Activated naive CD8-positive, alpha-beta T cell treated with anti-CD3 and anti-CD28 coated beads, Interleukin-2, amount 10 ng/mL, durations not matched to agents 7 days and 5 days (primary cell): ENCODE data around the gene TVP23A. TPM values are rescaled to one million over a fixed set of nuclear protein-coding genes. Genes with fewer than 3 reads are reported as not detected.

Experiments used
- ATAC-seq: fragments of 150-1000 bp; cut with Tn5 transposase; one replicate; pipeline ENCODE4 v1.10.0; 2021; ENCODE audit warnings: low read depth, moderate library complexity
- POLR2A ChIA-PET: fragments of 350-600 bp; sonication (Branson Sonifier 250); formaldehyde crosslinking; loops from one replicate; lab custom pipeline; 2021; ENCODE audit warnings: antibody characterized with exemption; lab: Charles Lee
- DNase-seq: peaks from one replicate; pipeline ENCODE4 v3.0.0; 2021
- H3K27ac Mint-ChIP-seq: one replicate; pipeline ENCODE4 v1.8.0; 2022; ENCODE audit warnings: mild to moderate bottlenecking, mixed read lengths
- H3K27me3 Mint-ChIP-seq: one replicate; pipeline ENCODE4 v1.8.0; 2022; ENCODE audit warnings: mild to moderate bottlenecking, moderate library complexity, mixed read lengths
- H3K36me3 Mint-ChIP-seq: one replicate; pipeline ENCODE4 v1.8.0; 2021; ENCODE audit warnings: mild to moderate bottlenecking, mixed read lengths
- H3K4me1 Mint-ChIP-seq: one replicate; pipeline ENCODE4 v1.8.0; 2021; ENCODE audit warnings: mixed read lengths
- H3K4me3 Mint-ChIP-seq: one replicate; pipeline ENCODE4 v1.8.0; 2022; ENCODE audit warnings: mild to moderate bottlenecking, moderate library complexity, mixed read lengths
- H3K9me3 Mint-ChIP-seq: one replicate; pipeline ENCODE4 v1.8.0; 2021; ENCODE audit warnings: mixed read lengths
- total RNA-seq, 2 experiments: library from RNA; stranded (reverse); gene quantifications; one replicate each; pipeline ENCODE4 v1.2.3, GENCODE V29; 2021

The TVP23A gene
- total RNA-seq, 2 experiments from 2014 or later: not detected

DNA sequence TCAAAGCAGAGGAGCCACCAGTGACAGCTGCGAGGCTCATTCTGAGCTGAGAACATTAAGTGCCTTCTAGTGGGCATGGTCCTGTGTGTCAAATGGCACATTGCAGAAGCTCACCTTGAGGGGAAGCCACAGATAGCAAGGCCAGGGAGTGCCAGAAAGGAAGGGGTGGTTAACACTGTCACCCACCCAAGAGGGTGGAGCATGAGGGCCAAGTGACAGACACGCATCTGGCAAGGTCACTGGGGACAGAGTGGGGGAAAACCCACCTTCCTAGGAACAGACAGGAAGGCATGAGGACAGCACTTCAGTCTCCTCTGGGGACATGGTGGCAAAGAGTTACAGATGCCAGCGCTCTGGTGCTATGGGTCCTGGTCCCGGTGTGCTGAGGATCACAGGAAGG is 52.8 kb downstream of the TVP23A start:
- ATAC-seq: peak; percentile 63
- no peak overlapping the region for H3K4me3 Mint-ChIP-seq
- POLR2A ChIA-PET: no interaction called here

DNA sequence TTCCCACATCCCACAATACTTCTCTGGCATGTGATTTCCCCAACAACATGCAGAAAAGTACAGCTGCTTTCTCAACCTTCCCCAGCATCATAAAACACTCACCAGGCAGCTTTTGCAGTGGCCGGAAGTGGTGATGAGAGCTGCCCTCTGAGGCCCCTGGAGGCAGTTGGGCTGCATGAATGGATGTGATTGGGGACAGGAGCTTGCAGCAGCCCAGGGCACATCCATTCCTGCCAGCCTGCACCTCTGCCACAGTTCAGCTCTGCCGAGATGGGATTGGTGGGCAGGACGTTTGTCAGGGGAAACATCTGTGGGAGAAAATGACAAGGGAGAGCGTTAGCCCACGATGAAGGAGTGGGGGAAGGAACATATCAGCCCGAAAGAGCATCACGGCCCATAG is 55.1 kb downstream of the TVP23A start:
- peaks cover 33% of the 10 kb centered on the region for H3K36me3 Mint-ChIP-seq

More for the DNA sequence above, 52.8 kb downstream of the TVP23A start:
- Mint-ChIP-seq H3K27me3 (no peaks in the 10 kb centered on the region), H3K4me1 (peaks cover 14% of the 10 kb centered on the region), H3K27ac (no peak overlapping the region), H3K36me3 (peaks cover 28% of the 10 kb centered on the region), H3K9me3 (peaks cover 6% of the 10 kb centered on the region)
- no peak for DNase-seq

DNA sequence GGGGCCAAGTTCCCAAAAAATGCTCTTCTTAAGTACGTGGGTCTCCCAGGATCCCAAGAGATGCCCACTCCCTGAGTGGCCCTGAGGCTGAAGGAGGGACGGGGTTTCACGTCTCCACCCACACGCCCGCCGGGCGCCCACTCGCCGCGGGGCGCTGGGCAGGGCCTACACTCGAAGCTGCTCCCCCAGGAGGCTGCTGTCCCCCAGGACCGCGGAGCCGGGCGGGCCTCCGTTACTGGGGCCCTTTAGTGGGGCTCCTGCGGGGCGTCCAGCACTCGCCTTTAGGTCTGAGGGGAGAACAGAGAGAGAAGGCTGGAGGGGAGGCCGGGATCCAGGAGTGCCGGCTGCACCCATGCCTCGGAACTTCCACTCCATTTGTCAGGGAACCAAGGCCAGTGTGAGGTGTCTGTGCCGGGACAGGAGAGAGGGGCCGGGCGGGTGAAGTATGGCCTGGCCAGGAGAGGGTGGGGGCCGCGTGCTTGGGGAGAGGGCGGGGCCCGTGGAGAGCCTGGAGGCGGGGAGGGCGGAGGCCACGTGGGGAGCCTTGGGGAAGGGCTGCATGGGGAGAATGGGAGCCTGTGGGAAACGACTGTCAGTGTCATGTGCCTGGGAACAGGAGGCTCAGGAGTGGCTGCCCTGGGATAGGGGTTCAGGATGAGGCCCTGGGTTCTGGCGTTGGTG is 56.1 kb downstream of the TVP23A start:
- no peak overlapping the region for H3K27ac Mint-ChIP-seq
- peaks cover 12% of the 10 kb centered on the region for H3K4me1 Mint-ChIP-seq
- no peaks in the 10 kb centered on the region for H3K27me3 Mint-ChIP-seq
- no peak overlapping the region for H3K4me3 Mint-ChIP-seq
- ATAC-seq: no peak
- H3K36me3 Mint-ChIP-seq: peaks cover 33% of the 10 kb centered on the region
- POLR2A ChIA-PET: no interaction called here
- DNase-seq: no peak
- H3K9me3 Mint-ChIP-seq: peaks cover 6% of the 10 kb centered on the region

More for the DNA sequence above, 55.1 kb downstream of the TVP23A start:
- Mint-ChIP-seq H3K4me3 (no peak overlapping the region), H3K4me1 (peaks cover 12% of the 10 kb centered on the region), H3K27me3 (no peaks in the 10 kb centered on the region), H3K9me3 (peaks cover 6% of the 10 kb centered on the region), H3K27ac (no peak overlapping the region)
- DNase-seq: no peak
- POLR2A ChIA-PET: no interaction called here
- no peak for ATAC-seq

DNA sequence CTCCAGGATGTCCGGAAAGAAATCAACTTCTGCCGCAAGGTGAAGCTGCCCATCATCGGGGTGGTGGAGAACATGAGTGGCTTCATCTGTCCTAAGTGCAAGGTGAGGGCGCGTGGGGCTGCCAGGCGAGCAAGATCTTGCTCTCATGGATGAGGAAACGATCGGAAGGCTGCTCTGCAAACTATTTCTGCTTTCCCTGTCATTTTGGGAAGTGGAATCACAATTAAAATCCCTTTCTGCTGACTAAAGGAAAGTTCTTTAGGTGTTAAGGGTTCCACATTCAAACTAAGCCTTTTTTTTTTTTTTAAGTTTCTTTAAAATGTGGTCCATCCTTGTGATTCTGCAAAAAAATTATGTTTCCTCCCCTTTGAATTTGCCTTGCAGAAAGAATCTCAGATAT is 57.2 kb downstream of the TVP23A start:
- POLR2A ChIA-PET: no interaction called here
- peaks cover 33% of the 10 kb centered on the region for H3K36me3 Mint-ChIP-seq
- DNase-seq: no peak
- no peaks in the 10 kb centered on the region for H3K27me3 Mint-ChIP-seq
- no peak overlapping the region for H3K4me3 Mint-ChIP-seq
- no peak overlapping the region for H3K27ac Mint-ChIP-seq
- peaks cover 14% of the 10 kb centered on the region for H3K4me1 Mint-ChIP-seq
- no peak for ATAC-seq
- H3K9me3 Mint-ChIP-seq: peaks cover 6% of the 10 kb centered on the region

DNA sequence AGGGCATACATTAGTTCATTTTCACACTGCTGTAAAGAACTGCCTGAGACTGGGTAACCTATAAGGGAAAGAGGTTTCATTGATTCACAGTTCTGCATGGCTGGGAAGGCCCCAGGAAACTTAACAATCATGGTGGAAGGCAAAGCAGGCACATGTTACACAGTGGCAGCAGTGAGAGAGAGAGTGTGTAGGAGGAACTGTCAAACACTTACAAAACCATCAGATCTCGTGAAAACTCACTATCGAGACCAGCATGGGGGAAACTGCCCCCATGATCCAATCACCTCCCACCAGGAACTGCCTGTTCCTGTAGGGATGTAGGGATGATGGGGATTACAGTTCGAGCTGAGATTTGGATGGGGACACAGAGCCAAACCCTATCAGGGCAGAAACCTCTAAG is 57.7 kb downstream of the TVP23A start:
- no peak for DNase-seq
- Mint-ChIP-seq H3K4me3 (no peak overlapping the region), H3K27me3 (no peaks in the 10 kb centered on the region), H3K9me3 (peaks cover 6% of the 10 kb centered on the region), H3K36me3 (peaks cover 33% of the 10 kb centered on the region), H3K27ac (no peak overlapping the region), H3K4me1 (peaks cover 10% of the 10 kb centered on the region)
- POLR2A ChIA-PET: no interaction called here
- no peak for ATAC-seq

DNA sequence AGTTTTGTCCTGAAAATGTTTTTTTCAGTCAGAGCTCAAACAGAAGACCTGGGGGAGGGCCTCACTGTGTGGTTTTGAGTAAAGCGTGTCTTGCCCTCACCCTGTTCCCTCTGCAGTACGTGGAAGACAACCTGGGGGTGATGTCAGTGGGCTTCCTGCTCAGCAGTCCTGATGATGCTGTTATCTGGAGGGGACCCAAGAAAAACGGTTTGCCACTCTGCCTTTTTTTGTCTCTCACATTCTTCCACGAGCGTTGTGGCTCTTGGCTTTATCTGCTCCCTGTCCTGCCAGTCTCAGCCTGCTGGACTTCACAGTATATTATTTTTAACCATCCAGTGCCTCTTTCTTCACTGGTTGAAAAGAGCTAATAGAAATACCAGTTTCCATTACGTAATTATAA is 62.0 kb downstream of the TVP23A start:
- Mint-ChIP-seq H3K9me3 (no peaks in the 10 kb centered on the region), H3K27ac (no peak overlapping the region), H3K27me3 (no peaks in the 10 kb centered on the region), H3K4me3 (no peak overlapping the region), H3K36me3 (peaks cover 10% of the 10 kb centered on the region), H3K4me1 (peaks cover 4% of the 10 kb centered on the region)
- POLR2A ChIA-PET: interaction anchor here (1.2 kb wide), 1 partner anchor 12 kb away, joined by 3 read pairs; no protein-coding TSS in a partner anchor
- ATAC-seq (no peak), DNase-seq (no peak)

DNA sequence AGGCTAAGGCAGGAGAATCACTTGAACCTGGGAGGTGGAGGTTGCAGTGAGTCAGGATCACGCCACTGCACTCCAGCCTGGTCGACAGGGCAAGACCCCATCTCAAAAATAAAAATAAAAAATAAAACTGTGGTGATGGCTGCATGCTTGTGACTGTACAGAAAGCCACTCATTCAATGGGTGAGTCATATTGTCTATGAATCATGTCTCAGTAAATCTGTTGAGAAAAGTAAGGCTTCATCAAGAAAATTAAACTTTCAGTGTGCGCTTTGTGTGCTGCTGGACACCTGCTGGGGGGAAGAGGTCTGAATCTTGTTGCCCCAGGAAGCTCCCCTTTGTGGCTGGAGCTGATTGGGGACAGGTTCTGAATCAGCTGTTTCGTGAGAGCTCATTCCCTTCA is 63.7 kb downstream of the TVP23A start:
- no peak for DNase-seq
- Mint-ChIP-seq H3K27me3 (no peaks in the 10 kb centered on the region), H3K36me3 (peaks cover 4% of the 10 kb centered on the region), H3K4me3 (no peak overlapping the region), H3K27ac (no peak overlapping the region), H3K4me1 (peaks cover 4% of the 10 kb centered on the region), H3K9me3 (no peaks in the 10 kb centered on the region)
- no peak for ATAC-seq
- POLR2A ChIA-PET: interaction anchor here (0.8 kb wide), 1 partner anchor 14 kb away, joined by 3 read pairs; no protein-coding TSS in a partner anchor

DNA sequence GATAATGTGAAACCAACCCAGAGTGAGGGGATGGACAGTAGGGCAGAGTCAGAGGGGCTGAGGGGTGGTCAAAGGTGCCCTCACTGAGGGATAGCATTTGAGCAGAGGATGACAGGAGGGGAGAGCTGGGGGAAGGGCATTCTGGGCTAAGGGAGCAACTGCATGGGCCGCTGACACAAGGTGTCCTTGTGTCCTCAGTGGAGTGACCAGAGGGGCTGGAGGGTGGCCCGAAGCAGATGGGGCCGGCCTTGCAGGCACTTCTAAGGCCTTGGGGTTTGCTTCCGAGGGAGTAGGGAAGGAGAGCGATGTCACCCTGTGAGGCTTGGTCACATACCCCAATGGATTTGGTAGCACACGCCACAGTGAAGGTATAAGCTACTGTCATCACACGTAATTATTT is 64.9 kb downstream of the TVP23A start:
- Mint-ChIP-seq H3K4me3 (no peak overlapping the region), H3K27me3 (no peaks in the 10 kb centered on the region), H3K4me1 (peaks cover 4% of the 10 kb centered on the region), H3K36me3 (no peaks in the 10 kb centered on the region), H3K27ac (no peak overlapping the region), H3K9me3 (no peaks in the 10 kb centered on the region)
- DNase-seq: no peak
- ATAC-seq: no peak
- POLR2A ChIA-PET: no interaction called here

DNA sequence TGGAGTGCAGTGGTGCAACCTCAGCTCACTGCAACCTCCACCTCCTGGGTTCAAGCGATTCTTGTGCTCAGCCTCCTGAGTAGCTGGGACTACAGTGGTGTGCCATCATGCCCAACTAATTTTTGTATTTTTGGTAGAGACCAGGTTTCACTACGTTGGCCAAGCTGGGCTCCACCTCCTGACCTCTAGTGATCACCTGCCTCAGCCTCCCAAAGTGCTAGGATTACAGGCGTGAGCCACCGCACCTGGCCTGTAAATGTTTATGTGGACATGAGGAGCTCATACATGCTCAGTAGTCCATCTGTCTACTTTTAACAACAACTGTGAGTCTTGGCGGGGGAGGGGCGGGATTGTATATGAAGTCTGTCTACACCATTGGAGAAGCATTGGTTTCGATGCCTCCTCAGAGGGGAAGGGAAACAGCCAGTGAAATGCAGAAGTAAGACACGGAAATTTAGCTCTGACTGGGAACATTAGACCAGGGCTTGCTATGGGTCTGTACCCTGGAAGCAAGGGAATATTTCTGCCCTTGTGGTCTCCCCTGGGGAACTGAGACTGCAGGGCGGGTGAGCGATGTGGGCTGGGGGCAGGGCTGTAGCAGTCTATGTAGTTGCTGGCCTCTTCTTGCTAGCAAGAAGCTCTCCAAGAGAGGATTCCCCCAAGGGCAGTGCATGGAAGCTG is 65.6 kb downstream of the TVP23A start:
- Mint-ChIP-seq H3K4me3 (no peak overlapping the region), H3K27me3 (no peaks in the 10 kb centered on the region), H3K9me3 (no peaks in the 10 kb centered on the region), H3K36me3 (peaks cover 2% of the 10 kb centered on the region), H3K4me1 (peaks cover 6% of the 10 kb centered on the region), H3K27ac (no peak overlapping the region)
- DNase-seq (no peak), ATAC-seq (no peak)
- POLR2A ChIA-PET: no interaction called here

DNA sequence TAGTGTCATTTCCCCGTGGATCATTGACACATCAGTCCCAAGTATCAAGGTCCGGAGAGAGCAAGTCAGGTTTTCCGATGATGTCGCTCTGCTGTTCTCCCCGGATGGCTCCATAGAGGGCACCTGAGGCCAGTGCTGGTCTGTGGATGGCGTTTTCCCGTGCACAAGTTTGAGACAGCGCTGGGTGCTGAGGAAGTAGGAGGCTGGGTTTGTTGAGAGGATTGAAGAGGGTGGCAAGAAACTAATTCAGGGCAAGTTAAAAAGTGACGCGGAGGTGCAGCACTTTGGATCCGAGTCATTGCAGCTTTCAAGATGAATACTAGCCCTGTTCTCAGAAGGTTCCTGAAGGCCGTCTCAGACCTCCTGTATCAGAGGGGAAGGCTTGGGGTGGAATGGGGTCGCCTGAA is 67.3 kb downstream of the TVP23A start:
- DNase-seq (no peak), ATAC-seq (no peak)
- H3K9me3 Mint-ChIP-seq: no peaks in the 10 kb centered on the region
- H3K4me1 Mint-ChIP-seq: peaks cover 7% of the 10 kb centered on the region
- no peak overlapping the region for H3K27ac Mint-ChIP-seq
- H3K36me3 Mint-ChIP-seq: peaks cover 2% of the 10 kb centered on the region
- POLR2A ChIA-PET: no interaction called here
- H3K27me3 Mint-ChIP-seq: no peaks in the 10 kb centered on the region
- H3K4me3 Mint-ChIP-seq: no peak overlapping the region

DNA sequence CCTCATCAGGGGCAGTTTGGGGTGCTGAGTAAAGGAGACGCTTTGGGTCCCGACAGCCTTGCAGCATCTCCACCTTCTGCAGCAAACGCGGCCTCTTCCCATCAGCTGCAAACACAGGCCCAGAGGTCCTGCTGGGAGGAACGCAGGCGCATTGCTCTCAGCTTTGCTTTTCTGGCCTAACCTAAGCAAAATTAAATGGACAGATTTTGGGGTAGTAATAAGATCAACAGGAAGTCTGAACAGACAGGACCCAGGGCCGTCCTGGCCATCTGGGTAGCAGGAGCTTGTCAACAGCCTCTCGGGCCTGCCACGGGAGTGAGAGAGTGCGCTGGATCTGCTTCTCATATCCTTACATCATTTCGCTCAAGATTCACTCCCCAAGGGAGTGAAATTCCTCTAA is 67.8 kb downstream of the TVP23A start:
- POLR2A ChIA-PET: no interaction called here
- no peaks in the 10 kb centered on the region for H3K27me3 Mint-ChIP-seq
- H3K9me3 Mint-ChIP-seq: no peaks in the 10 kb centered on the region
- H3K4me1 Mint-ChIP-seq: peaks cover 7% of the 10 kb centered on the region
- ATAC-seq (no peak), DNase-seq (no peak)
- H3K4me3 Mint-ChIP-seq: no peak overlapping the region
- H3K36me3 Mint-ChIP-seq: peaks cover 2% of the 10 kb centered on the region
- H3K27ac Mint-ChIP-seq: no peak overlapping the region

DNA sequence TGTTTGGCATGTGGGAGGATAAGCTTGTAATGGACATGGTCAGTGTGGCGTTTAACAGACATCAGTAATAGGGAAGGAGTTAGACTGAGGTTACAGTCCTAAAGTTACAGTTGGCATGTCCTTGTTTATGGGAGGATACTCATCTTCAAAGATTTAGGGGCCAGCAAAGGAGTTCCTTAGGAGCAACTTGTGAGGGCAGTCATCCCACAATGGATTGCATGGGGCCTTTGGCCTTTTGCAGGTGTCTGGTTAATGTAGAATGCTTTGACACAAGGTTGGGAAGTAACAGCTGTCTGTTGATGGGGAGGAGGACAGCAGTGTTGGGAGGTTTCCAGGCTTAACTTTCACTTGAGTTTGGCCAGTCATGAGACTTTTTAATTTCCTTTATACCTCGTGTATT is 72.8 kb downstream of the TVP23A start:
- H3K36me3 Mint-ChIP-seq: peaks cover 3% of the 10 kb centered on the region
- POLR2A ChIA-PET: no interaction called here
- H3K9me3 Mint-ChIP-seq: no peaks in the 10 kb centered on the region
- ATAC-seq (no peak), DNase-seq (no peak)
- peaks cover 28% of the 10 kb centered on the region for H3K4me1 Mint-ChIP-seq
- no peak overlapping the region for H3K4me3 Mint-ChIP-seq
- H3K27ac Mint-ChIP-seq: no peak overlapping the region
- no peaks in the 10 kb centered on the region for H3K27me3 Mint-ChIP-seq

DNA sequence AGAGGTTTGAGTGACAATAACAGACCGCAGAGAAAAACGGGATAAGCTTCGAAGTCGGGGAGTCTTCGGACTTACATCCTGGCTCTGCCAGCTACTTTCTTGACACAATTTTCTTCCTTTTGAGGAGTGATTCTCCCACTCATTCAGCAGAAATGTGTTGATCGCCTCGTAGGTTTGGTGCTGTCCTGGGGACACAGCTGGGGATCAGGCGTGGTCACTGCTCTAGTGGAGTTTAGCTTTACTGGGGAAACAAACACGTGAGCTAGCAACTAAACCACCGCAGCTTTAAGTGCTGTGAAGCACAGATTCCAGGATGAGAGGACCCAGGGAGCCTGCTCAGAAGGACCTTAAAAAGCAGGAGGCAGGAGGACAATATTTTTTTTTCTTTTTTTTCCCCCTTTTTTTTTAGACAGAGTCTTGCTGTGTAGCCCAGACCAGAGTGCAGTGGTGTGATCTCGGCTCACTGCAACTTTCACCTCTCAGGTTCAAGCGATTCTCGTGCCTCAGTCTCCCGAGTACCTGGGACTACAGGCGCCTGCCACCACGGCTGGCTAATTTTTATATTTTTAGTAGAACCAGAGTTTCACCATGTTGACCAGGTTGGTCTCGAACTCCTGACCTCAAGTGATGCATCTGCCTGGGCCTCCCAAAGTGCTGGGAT is 74.1 kb downstream of the TVP23A start:
- Mint-ChIP-seq H3K9me3 (no peaks in the 10 kb centered on the region), H3K27me3 (no peaks in the 10 kb centered on the region), H3K27ac (peak overlapping the region; percentile 93), H3K36me3 (peaks cover 3% of the 10 kb centered on the region), H3K4me1 (peaks cover 41% of the 10 kb centered on the region), H3K4me3 (peak overlapping the region; percentile 98)
- DNase-seq (no peak), ATAC-seq (no peak)
- POLR2A ChIA-PET: interaction anchor here (0.7 to 2.3 kb wide), 13 partner anchors 12 to 1653 kb away, joined by 3 to 17 read pairs (median 3); partner anchors contain the start of genes CIITA, CLEC16A, DEXI and HAPSTR1
